ENCODE results near the gene SOCS4. TPM values are rescaled to one million over a fixed set of nuclear protein-coding genes. Genes with fewer than 3 reads are reported as not detected.

Gene SOCS4
- total RNA-seq, 1 experiment from 2014 or later = 35.5 TPM

DNA sequence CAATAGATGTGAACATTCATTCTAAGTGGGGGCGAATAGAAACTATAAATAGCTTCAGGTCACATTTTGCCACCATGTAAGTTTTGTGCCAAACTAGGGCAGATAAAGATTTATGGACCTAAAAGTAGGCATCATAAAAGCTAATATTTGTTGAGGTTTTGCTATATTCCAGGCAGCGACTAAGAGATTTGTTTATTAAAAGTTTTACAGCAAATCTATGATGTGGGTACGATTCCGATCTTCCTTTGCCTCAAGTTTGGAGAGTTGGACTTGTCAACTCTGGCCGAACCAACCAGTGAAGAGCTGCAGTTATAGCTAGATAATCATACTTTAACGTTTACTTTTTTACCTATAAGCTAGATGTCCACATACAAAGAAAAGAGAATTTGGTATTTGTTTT lies 26.0 kb downstream of the SOCS4 start:
- intact Hi-C loops (cut with micrococcal nuclease; ENCODE audit: unreplicated experiment) = no loop called here
- H3K27me3 ChIP-seq (replicated peaks; ENCODE audit: insufficient read depth, low read depth, low read length, poor library complexity) = no peaks in the 10 kb centered on the region
- peaks cover 56% of the 10 kb centered on the region for H3K4me1 ChIP-seq (ENCODE audit: insufficient read depth, low read length, poor library complexity, severe bottlenecking)
- peak overlapping the region; percentile 93 for H3K4me3 ChIP-seq (ENCODE audit: low read depth, low read length, poor library complexity, severe bottlenecking)
- no peak for TF ChIP-seq EZH2 (IDR thresholded peaks at IDR 0.05; ENCODE audit: borderline replicate concordance, low read depth, low read length, poor library complexity, severe bottlenecking)
- TF ChIP-seq, protein P1, sequence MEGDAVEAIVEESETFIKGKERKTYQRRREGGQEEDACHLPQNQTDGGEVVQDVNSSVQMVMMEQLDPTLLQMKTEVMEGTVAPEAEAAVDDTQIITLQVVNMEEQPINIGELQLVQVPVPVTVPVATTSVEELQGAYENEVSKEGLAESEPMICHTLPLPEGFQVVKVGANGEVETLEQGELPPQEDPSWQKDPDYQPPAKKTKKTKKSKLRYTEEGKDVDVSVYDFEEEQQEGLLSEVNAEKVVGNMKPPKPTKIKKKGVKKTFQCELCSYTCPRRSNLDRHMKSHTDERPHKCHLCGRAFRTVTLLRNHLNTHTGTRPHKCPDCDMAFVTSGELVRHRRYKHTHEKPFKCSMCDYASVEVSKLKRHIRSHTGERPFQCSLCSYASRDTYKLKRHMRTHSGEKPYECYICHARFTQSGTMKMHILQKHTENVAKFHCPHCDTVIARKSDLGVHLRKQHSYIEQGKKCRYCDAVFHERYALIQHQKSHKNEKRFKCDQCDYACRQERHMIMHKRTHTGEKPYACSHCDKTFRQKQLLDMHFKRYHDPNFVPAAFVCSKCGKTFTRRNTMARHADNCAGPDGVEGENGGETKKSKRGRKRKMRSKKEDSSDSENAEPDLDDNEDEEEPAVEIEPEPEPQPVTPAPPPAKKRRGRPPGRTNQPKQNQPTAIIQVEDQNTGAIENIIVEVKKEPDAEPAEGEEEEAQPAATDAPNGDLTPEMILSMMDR (conservative IDR thresholded peaks at IDR 0.05; ENCODE audit: low read depth, low read length) = no peak
- H3K36me3 ChIP-seq (ENCODE audit: insufficient read depth, low read length, poor library complexity, severe bottlenecking) = peaks cover 33% of the 10 kb centered on the region
- ChIA-PET CTCF (no interaction called here), POLR2A (ENCODE audit: low non-redundant PET) (no interaction called here)
- DNase-seq (ENCODE audit: low spot score) = no peak
- H3K9me3 ChIP-seq (ENCODE audit: low read depth, low read length, poor library complexity, severe bottlenecking) = no peaks in the 10 kb centered on the region
- BruUV-seq (replicated peaks) = no TSS peak
- H3K27ac ChIP-seq (ENCODE audit: low read depth, low read length, poor library complexity, severe bottlenecking) = peak overlapping the region; percentile 100

DNA sequence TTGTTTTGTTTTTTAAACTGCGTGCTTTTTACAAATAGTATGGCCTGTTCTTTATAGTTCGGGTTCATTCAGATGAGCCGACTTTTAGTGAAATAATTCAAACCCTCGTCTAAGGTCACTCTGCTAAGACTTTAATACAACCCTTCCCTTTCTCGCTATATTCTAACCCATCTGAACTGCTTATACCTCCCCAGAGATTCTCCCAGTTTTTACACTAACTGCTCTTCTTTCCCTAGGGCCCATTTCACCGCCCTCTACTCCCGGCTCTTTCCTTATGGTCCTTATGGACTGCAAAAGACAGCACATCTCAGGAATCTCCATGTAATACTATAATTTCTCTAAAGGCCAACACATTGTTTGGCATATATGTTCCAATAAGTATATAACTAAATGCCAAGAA lies 26.5 kb downstream of the SOCS4 start:
- no TSS peak for BruUV-seq (replicated peaks)
- DNase-seq (ENCODE audit: low spot score) = no peak
- Histone ChIP-seq H3K9me3 (ENCODE audit: low read depth, low read length, poor library complexity, severe bottlenecking) (no peaks in the 10 kb centered on the region), H3K27me3 (replicated peaks; ENCODE audit: insufficient read depth, low read depth, low read length, poor library complexity) (no peaks in the 10 kb centered on the region), H3K27ac (ENCODE audit: low read depth, low read length, poor library complexity, severe bottlenecking) (peak overlapping the region; percentile 100), H3K4me3 (ENCODE audit: low read depth, low read length, poor library complexity, severe bottlenecking) (peak overlapping the region; percentile 93), H3K36me3 (ENCODE audit: insufficient read depth, low read length, poor library complexity, severe bottlenecking) (peaks cover 37% of the 10 kb centered on the region), H3K4me1 (ENCODE audit: insufficient read depth, low read length, poor library complexity, severe bottlenecking) (peaks cover 51% of the 10 kb centered on the region)
- POLR2A ChIA-PET (ENCODE audit: low non-redundant PET) = no interaction called here
- TF ChIP-seq EZH2 (IDR thresholded peaks at IDR 0.05; ENCODE audit: borderline replicate concordance, low read depth, low read length, poor library complexity, severe bottlenecking) = no peak
- TF ChIP-seq, protein P1 (conservative IDR thresholded peaks at IDR 0.05; ENCODE audit: low read depth, low read length) = no peak
- intact Hi-C loops (cut with micrococcal nuclease; ENCODE audit: unreplicated experiment) = no loop called here
- CTCF ChIA-PET = no interaction called here

DNA sequence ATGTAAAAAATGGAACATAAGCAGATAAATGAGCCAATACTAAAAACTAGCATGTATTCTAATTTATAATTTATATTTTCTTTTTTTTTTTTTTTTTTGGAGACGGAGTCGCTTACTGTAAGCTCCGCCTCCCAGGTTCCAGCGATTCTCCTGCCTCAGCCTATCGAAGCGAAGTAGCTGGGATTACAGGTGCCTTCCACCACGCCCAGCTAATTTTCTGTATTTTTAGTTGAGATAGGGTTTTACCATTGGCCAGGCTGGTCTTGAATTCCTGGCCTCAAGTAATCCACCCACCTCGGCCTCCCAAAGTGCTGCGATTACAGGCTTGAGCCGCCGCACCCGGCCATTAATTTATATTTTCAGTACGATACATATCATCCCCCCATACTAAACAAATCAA lies 27.1 kb downstream of the SOCS4 start:
- POLR2A ChIA-PET (ENCODE audit: low non-redundant PET) = no interaction called here

More for the DNA sequence above, 27.1 kb downstream of the SOCS4 start:
- no peak overlapping the region for H3K4me3 ChIP-seq (ENCODE audit: low read depth, low read length, poor library complexity, severe bottlenecking)
- H3K36me3 ChIP-seq (ENCODE audit: insufficient read depth, low read length, poor library complexity, severe bottlenecking) = peaks cover 37% of the 10 kb centered on the region
- no peaks in the 10 kb centered on the region for H3K27me3 ChIP-seq (replicated peaks; ENCODE audit: insufficient read depth, low read depth, low read length, poor library complexity)
- no peak overlapping the region for H3K27ac ChIP-seq (ENCODE audit: low read depth, low read length, poor library complexity, severe bottlenecking)
- CTCF ChIA-PET = interaction anchor here (0.7 kb wide), 1 partner anchor 136 kb away, joined by 8 read pairs; no protein-coding TSS in a partner anchor
- peaks cover 45% of the 10 kb centered on the region for H3K4me1 ChIP-seq (ENCODE audit: insufficient read depth, low read length, poor library complexity, severe bottlenecking)
- TF ChIP-seq EZH2 (IDR thresholded peaks at IDR 0.05; ENCODE audit: borderline replicate concordance, low read depth, low read length, poor library complexity, severe bottlenecking) = no peak
- TF ChIP-seq, protein P1 (conservative IDR thresholded peaks at IDR 0.05; ENCODE audit: low read depth, low read length) = no peak
- H3K9me3 ChIP-seq (ENCODE audit: low read depth, low read length, poor library complexity, severe bottlenecking) = no peaks in the 10 kb centered on the region
- intact Hi-C loops (cut with micrococcal nuclease; ENCODE audit: unreplicated experiment) = no loop called here
- BruUV-seq (replicated peaks) = no TSS peak
- no peak for DNase-seq (ENCODE audit: low spot score)

All from A673 (cell line).